Sigmoid colon (tissue), 7 donors: ENCODE results near the gene RNF40. TPM values are rescaled to one million over a fixed set of nuclear protein-coding genes. Genes with fewer than 3 reads are reported as not detected.
"Not testable (repeated sequence)": the region's sequence is repeated elsewhere in the genome, so short reads cannot be mapped to it uniquely, and the experiment has no call there.

Experiments
- DNase-seq: peaks from one replicate; pipeline ENCODE4 v3.0.0-alpha.2; 2019
- H3K27ac ChIP-seq, 4 donors: fragments of 200-600 bp; sonication (generic); one replicate each; pipeline ENCODE4 v1.5.1; 2016 to 2019; ENCODE audit warnings: mild to moderate bottlenecking in 1 of 4
- H3K27me3 ChIP-seq, 3 donors: fragments of 200-600 bp; sonication (generic); one replicate each; pipeline ENCODE4 v1.5.1; 2019; ENCODE audit warnings: mild to moderate bottlenecking in 1 of 3
- H3K36me3 ChIP-seq, 4 donors: fragments of 200-600 bp; sonication (generic); one replicate each; pipeline ENCODE4 v1.5.1; 2016 to 2019
- H3K4me1 ChIP-seq, 4 donors: fragments of 200-600 bp; sonication (generic); one replicate each; pipeline ENCODE4 v1.5.1; 2017 to 2019
- H3K4me3 ChIP-seq, 4 donors: fragments of 200-600 bp; sonication (generic); one replicate each; pipeline ENCODE4 v1.5.1; 2017 to 2019; ENCODE audit warnings: mild to moderate bottlenecking in 2 of 4, moderate library complexity in 1 of 4
- H3K9me3 ChIP-seq, 4 donors: fragments of 200-600 bp in 3 of 4; sonication (generic) in 3 of 4; one replicate each; pipeline versions ENCODE4 v1.5.1 to v1.6.1; 2013 to 2019
- CTCF ChIP-seq, 4 experiments: fragments of 450-650 bp in 3 of 4; fragments of 200-600 bp in 1 of 4; IDR thresholded peaks; one replicate each; pipeline ENCODE4 v1.5.1; 2016 to 2019; ENCODE audit warnings: antibody characterized with exemption in 4 of 4, mild to moderate bottlenecking in 3 of 4, moderate library complexity in 2 of 4
- EP300 ChIP-seq, 4 donors: sonication (generic); formaldehyde crosslinking; IDR thresholded peaks; one replicate each; pipeline ENCODE4 v1.6.1; 2017; ENCODE audit warnings: antibody characterized with exemption in 4 of 4
- POLR2A ChIP-seq, 2 donors: fragments of 450-650 bp; IDR thresholded peaks; one replicate each; pipeline ENCODE4 v1.6.1; 2016; ENCODE audit warnings: antibody characterized with exemption in 2 of 2, mild to moderate bottlenecking in 2 of 2, moderate library complexity in 2 of 2
- POLR2AphosphoS5 ChIP-seq, 4 donors: sonication (generic); formaldehyde crosslinking; IDR thresholded peaks; one replicate each; pipeline ENCODE4 v1.6.1; 2017; ENCODE audit warnings: antibody characterized with exemption in 4 of 4
- WGBS, 2 donors: extraction: QIAGEN DNeasy Blood & Tissue Kit; methylation state at CpG; one replicate each; pipeline ENCODE4 v1.1.7; 2013; 5-methylcytosine and 5-hydroxymethylcytosine counted together
- intact Hi-C: fragments of 100-400 bp; cut with DNase I; formaldehyde crosslinking; loops from one replicate; pipeline ENCODE4 v1.15.1; 2023
- polyA plus RNA-seq, 3 donors: library from polyadenylated mRNA; stranded (reverse); fragments of 200-250 nt; gene quantifications; one replicate each; pipeline ENCODE4 v1.2.3, GENCODE V29; 2013
- total RNA-seq, 4 donors: library from RNA; depleted of rRNA; stranded (reverse); fragments of >200 nt; gene quantifications; one replicate each; pipeline ENCODE4 v1.1.0, GENCODE V29; 2016
- donor health status: healthy with polysubstance abuse.
- donor health status: Bipolar disorder and iron deficiency.
- donor health status: healthy.

RNF40 gene
- total and polyA plus RNA-seq, 7 donors, result 34.8 to 79.3 (median 49.4) TPM

GRCh38 chr16:30805056-30805369 lies 42.9 kb downstream of the RNF40 start:
- intact Hi-C loops, result loop anchor here (1.0 kb wide), 1 partner anchor 18 kb away; the partner anchor contains the start of gene ZNF629

GRCh38 chr16:30805370-30806169 lies 43.4 kb downstream of the RNF40 start:
- H3K27me3 ChIP-seq, result no peaks in the 10 kb centered on the region
- peak overlapping the region; percentile 67 to 89 (median 76) for H3K4me3 ChIP-seq
- H3K9me3 ChIP-seq, result no peaks in the 10 kb centered on the region
- TF ChIP-seq CTCF (IDR thresholded peaks at IDR 0.05) (no peak), EP300 (IDR thresholded peaks at IDR 0.05) (peak in 1 of 4 donors; percentile 40), POLR2A (IDR thresholded peaks at IDR 0.05) (peak; percentile 95 to 97), POLR2AphosphoS5 (IDR thresholded peaks at IDR 0.05) (peak; percentile 95 to 98 (median 97))
- 1 to 2% methylated on average over 62 of the region's 62 CpGs for WGBS, 2 donors
- intact Hi-C loops, result loop anchor here (1.0 kb wide), 1 partner anchor 18 kb away; the partner anchor contains the start of gene ZNF629
- no peaks in the 10 kb centered on the region for H3K36me3 ChIP-seq
- DNase-seq, result peak; percentile 95
- peak overlapping the region; percentile 91 to 96 (median 93) for H3K27ac ChIP-seq
- peaks cover 0 to 22% (median 18%) of the 10 kb centered on the region in 4 donors for H3K4me1 ChIP-seq

More at GRCh38 chr16:30805056-30805369, 42.9 kb downstream of the RNF40 start:
- no peak for TF ChIP-seq CTCF (IDR thresholded peaks at IDR 0.05)
- TF ChIP-seq POLR2A (IDR thresholded peaks at IDR 0.05), result no peak
- TF ChIP-seq EP300 (IDR thresholded peaks at IDR 0.05), result no peak
- no peak for TF ChIP-seq POLR2AphosphoS5 (IDR thresholded peaks at IDR 0.05)
- no peaks in the 10 kb centered on the region for H3K36me3 ChIP-seq
- WGBS, 2 donors, result 25 to 54% methylated on average over 8 of the region's 8 CpGs
- peak overlapping the region; percentile 67 to 89 (median 76) for H3K4me3 ChIP-seq
- DNase-seq, result no peak
- peak overlapping the region; percentile 91 to 96 (median 93) for H3K27ac ChIP-seq
- H3K27me3 ChIP-seq, result no peaks in the 10 kb centered on the region
- H3K4me1 ChIP-seq, result peaks cover 0 to 22% (median 18%) of the 10 kb centered on the region in 4 donors
- no peaks in the 10 kb centered on the region for H3K9me3 ChIP-seq

DNA sequence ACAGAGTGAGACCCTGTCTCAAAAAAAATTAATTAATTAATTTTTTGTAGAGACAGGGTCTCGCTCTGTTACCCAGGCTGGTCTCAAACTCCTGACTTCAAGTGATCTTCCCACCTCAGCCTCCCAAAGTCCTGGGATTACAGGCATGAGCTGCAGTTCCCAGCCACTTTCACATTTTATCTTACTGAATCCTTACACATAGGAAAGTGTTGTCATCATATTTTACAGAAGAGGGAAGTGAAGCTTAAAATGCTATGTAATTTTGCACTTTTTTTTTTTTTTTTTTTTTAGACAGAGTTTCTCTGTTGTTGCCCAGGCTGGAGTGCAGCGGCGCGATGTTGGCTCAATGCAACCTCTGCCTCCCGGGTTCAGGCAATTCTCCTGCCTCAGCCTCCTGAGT lies 46.0 kb downstream of the RNF40 start:
- DNase-seq, result no peak

DNA sequence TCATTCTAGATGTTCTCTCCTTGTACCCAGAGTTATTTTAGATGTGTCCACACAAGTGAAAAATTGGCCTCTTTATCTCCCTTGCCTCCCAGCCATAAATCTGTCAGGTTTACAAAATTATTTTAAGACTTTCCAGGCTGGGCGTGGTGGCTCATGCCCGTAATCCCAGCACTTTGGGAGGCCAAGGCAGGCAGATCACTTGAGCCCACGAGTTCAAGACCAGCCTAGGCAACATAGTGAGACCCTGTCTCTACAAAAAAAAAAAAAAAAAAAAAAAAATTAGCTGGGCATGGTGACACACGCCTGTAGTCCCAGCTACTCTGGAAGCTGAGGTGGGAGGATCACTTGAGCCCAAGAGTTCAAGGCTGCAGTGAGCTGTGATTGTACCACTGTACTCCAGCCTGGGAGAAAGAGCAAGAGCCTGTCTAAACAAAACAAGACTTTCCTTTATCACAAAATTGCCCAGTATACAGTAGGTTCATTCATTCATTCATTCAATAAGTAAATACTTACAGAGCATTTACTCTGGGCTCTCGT lies 46.8 kb downstream of the RNF40 start:
- H3K27me3 ChIP-seq, intact Hi-C loops, DNase-seq, H3K27ac ChIP-seq, H3K4me3 ChIP-seq, H3K36me3 ChIP-seq, H3K9me3 ChIP-seq: not testable (repeated sequence)
- WGBS, 2 donors, result 32 to 66% methylated on average over 5 of the region's 5 CpGs
- H3K4me1 ChIP-seq, result peaks cover 0 to 27% (median 21%) of the 10 kb centered on the region in 4 donors

More for the DNA sequence above, 46.0 kb downstream of the RNF40 start:
- no peak for TF ChIP-seq EP300 (IDR thresholded peaks at IDR 0.05)
- WGBS, 2 donors, result 78 to 94% methylated on average over 5 of the region's 5 CpGs
- Histone ChIP-seq H3K27ac (no peak overlapping the region), H3K9me3 (no peaks in the 10 kb centered on the region), H3K4me1 (peaks cover 0 to 22% (median 18%) of the 10 kb centered on the region in 4 donors), H3K4me3 (no peak overlapping the region), H3K27me3 (no peaks in the 10 kb centered on the region), H3K36me3 (no peaks in the 10 kb centered on the region)
- intact Hi-C loops, result no loop called here

DNA sequence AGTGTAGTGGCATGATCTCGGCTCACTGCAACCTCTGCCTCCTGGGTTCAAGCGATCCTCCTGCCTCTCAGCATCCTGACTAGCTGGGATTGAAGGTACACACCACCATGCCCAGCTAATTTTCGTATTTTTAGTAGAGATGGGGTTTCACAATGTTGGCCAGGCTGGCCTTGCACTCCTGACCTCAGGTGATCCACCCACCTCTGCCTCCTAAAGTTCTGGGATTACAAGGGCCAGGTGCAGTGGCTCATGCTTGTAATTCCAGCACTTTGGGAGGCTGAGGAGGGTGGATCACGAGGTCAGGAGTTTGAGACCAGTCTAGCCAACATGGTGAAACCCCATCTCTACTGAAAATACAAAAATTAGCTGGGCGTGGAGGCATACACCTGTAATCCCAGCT lies 47.6 kb downstream of the RNF40 start:
- DNase-seq, H3K27ac ChIP-seq, H3K36me3 ChIP-seq, intact Hi-C loops, H3K9me3 ChIP-seq, H3K27me3 ChIP-seq, H3K4me3 ChIP-seq: not testable (repeated sequence)
- H3K4me1 ChIP-seq, result peaks cover 0 to 31% (median 22%) of the 10 kb centered on the region in 4 donors
- 79 to 86% methylated on average over 5 of the region's 5 CpGs for WGBS, 2 donors

GRCh38 chr16:30813821-30814189 lies 51.7 kb downstream of the RNF40 start:
- no peaks in the 10 kb centered on the region for H3K36me3 ChIP-seq
- H3K27me3 ChIP-seq, result no peaks in the 10 kb centered on the region
- H3K9me3 ChIP-seq, result no peaks in the 10 kb centered on the region
- H3K4me3 ChIP-seq, result peak overlapping the region; percentile 25 to 51 (median 48)
- 86 to 89% methylated on average over 3 of the region's 3 CpGs for WGBS, 2 donors
- H3K27ac ChIP-seq, result peak overlapping the region; percentile 75 to 82 (median 80)
- no peak for DNase-seq
- peaks cover 0 to 12% (median 4%) of the 10 kb centered on the region in 4 donors for H3K4me1 ChIP-seq
- intact Hi-C loops, result no loop called here
- no peak for TF ChIP-seq POLR2AphosphoS5 (IDR thresholded peaks at IDR 0.05)
- TF ChIP-seq CTCF (IDR thresholded peaks at IDR 0.05), result no peak
- TF ChIP-seq EP300 (IDR thresholded peaks at IDR 0.05), result no peak
- no peak for TF ChIP-seq POLR2A (IDR thresholded peaks at IDR 0.05)
